GDM1 (cell line): ENCODE measurements around the gene LRRC26.
A peak's percentile ranks its signal among the peaks of the same experiment; 100 is the strongest.

Experiments used
- DNase-seq: peaks from one replicate; lab custom pipeline; 2025; lab: John Stamatoyannopoulos, UW

The LRRC26 gene

GRCh38 chr9:137152844-137153405, 16.9 kb downstream of the LRRC26 start:
- no peak for DNase-seq

GRCh38 chr9:137150617-137151457, 19.0 kb downstream of the LRRC26 start:
- peak; percentile 71 for DNase-seq

GRCh38 chr9:137149942-137150616, 19.8 kb downstream of the LRRC26 start:
- no peak for DNase-seq

- no peak for DNase-seq
These were observed 20.5 kb downstream of the LRRC26 start for GRCh38 chr9:137149363-137149762.

- no peak for DNase-seq
These were observed 21.2 kb downstream of the LRRC26 start for GRCh38 chr9:137148661-137149060.

GRCh38 chr9:137148242-137148641, 21.6 kb downstream of the LRRC26 start:
- DNase-seq: no peak

- DNase-seq: no peak
These were observed 22.1 kb downstream of the LRRC26 start for GRCh38 chr9:137147793-137148160.

- DNase-seq: no peak
These were observed 22.6 kb downstream of the LRRC26 start for GRCh38 chr9:137147091-137147792.

GRCh38 chr9:137146527-137146918, 23.3 kb downstream of the LRRC26 start:
- no peak for DNase-seq

GRCh38 chr9:137145731-137146526, 23.9 kb downstream of the LRRC26 start:
- DNase-seq: no peak

- DNase-seq: no peak
These were observed 26.4 kb downstream of the LRRC26 start for GRCh38 chr9:137143459-137143858.

- DNase-seq: no peak
These were observed 27.6 kb downstream of the LRRC26 start for GRCh38 chr9:137141976-137142936.

GRCh38 chr9:137141050-137141810, 28.6 kb downstream of the LRRC26 start:
- no peak for DNase-seq

GRCh38 chr9:137140151-137141012, 29.5 kb downstream of the LRRC26 start:
- no peak for DNase-seq

GRCh38 chr9:137139468-137140150, 30.2 kb downstream of the LRRC26 start:
- DNase-seq: no peak

- no peak for DNase-seq
These were observed 31.0 kb downstream of the LRRC26 start, which contains the start of gene GRIN1 for GRCh38 chr9:137138722-137139467. TSS of gene GRIN1 (plus strand) at chr9:137139154. CDS start at chr9:137139487, 333 bp downstream.

GRCh38 chr9:137138058-137138721, 31.7 kb downstream of the LRRC26 start:
- no peak for DNase-seq
